Esophagus (tissue), 2 donors: ENCODE data around the gene PAIP2. TPM values are rescaled to one million over a fixed set of nuclear protein-coding genes. Genes with fewer than 3 reads are reported as not detected.

Experiments
- H3K27ac ChIP-seq, 2 donors: one replicate each; pipeline ENCODE4 v1.5.1; 2013; ENCODE audit warnings: low read depth in 2 of 2, mild to moderate bottlenecking in 2 of 2, inconsistent platforms in 1 of 2, low read length in 1 of 2, moderate library complexity in 1 of 2
- H3K27me3 ChIP-seq, 2 donors: one replicate each; pipeline ENCODE4 v1.6.1; 2013; ENCODE audit warnings: low read length in 2 of 2, control low read depth in 1 of 2, mild to moderate bottlenecking in 1 of 2; ENCODE audit not compliant: insufficient read depth in 2 of 2, control insufficient read depth in 1 of 2
- H3K36me3 ChIP-seq, 2 donors: one replicate each; pipeline ENCODE4 v1.6.1; 2013; ENCODE audit warnings: low read length in 1 of 2; ENCODE audit not compliant: control insufficient read depth in 2 of 2, insufficient read depth in 2 of 2
- H3K4me1 ChIP-seq, 2 donors: one replicate each; pipeline ENCODE4 v1.6.1; 2013; ENCODE audit warnings: low read length in 1 of 2; ENCODE audit not compliant: control insufficient read depth in 2 of 2, insufficient read depth in 2 of 2
- H3K4me3 ChIP-seq, 2 donors: one replicate each; pipeline ENCODE4 v1.5.1; 2013; ENCODE audit warnings: low read length in 2 of 2, mild to moderate bottlenecking in 2 of 2, low read depth in 1 of 2, moderate library complexity in 1 of 2
- H3K9me3 ChIP-seq, 2 donors: one replicate each; pipeline ENCODE4 v1.6.1; 2013; ENCODE audit warnings: mild to moderate bottlenecking in 2 of 2, low read depth in 1 of 2, low read length in 1 of 2, moderate library complexity in 1 of 2; ENCODE audit not compliant: control insufficient read depth in 2 of 2, insufficient read depth in 1 of 2
- WGBS, 2 donors: extraction: QIAGEN DNeasy Blood & Tissue Kit; methylation state at CpG; one replicate each; pipeline ENCODE4 v1.1.7; 2013; 5-methylcytosine and 5-hydroxymethylcytosine counted together
- polyA plus RNA-seq, 2 donors: library from polyadenylated mRNA; stranded (reverse); fragments of 200-250 nt; gene quantifications; one replicate each; pipeline ENCODE4 v1.2.3, GENCODE V29; 2013
- donor health status: healthy with polysubstance abuse.
- donor health status: Bipolar disorder and iron deficiency.

PAIP2 gene
- polyA plus RNA-seq, 2 donors = 37.4 to 53.6 TPM

DNA sequence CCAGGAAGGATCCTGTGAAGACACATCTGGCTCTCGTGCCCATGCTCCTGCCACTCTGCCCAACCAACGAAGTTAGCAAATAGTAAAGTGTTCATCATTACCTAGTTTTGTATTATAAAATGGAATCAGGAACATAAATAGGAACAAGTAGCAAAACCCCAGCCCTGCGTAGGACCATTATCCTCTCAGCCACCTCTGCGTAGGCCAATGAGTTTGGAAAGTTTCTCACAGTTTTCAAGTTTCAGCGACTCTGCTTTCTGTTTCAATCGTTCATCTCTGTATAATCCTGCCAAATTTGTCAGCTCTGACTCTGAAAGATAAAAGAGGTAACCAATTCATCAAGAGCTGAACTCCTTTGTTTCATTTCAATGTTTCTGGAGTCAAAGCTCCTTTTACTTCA lies 72.3 kb downstream of the PAIP2 start:
- Histone ChIP-seq H3K4me1 (peaks cover 6 to 16% of the 10 kb centered on the region in 2 donors), H3K27ac (peak overlapping the region in 1 of 2 donors; percentile 40), H3K4me3 (no peak overlapping the region), H3K9me3 (no peaks in the 10 kb centered on the region), H3K36me3 (peaks cover 0 to 4% of the 10 kb centered on the region in 2 donors), H3K27me3 (no peaks in the 10 kb centered on the region)
- 43 to 53% methylated on average over 6 of the region's 6 CpGs for WGBS, 2 donors

DNA sequence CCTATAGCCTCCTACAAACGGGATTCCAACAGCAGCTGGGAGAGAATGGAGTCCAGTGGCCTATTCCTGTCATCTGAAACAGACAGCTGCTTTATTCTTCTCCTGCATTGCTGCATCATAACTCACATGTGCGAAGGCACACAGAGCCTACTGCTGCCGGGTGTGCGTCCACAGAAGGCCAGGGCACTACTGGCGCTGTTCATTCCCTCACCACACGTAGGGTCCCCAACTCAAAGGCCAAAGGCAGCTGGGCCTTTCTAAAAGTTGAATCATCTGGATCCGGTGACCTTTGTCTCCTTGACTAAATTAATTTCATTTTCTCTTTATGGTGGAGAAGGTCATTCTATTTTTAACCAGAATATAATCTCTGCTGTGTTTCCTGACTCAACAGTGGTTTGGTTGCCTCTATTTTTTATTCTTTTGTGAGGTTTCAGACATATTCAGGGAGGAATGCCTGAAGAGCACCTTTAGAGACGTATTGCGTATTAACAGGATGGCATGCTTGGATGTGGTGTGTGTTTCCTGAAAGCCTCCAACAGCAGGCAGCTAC lies 73.0 kb downstream of the PAIP2 start:
- peak overlapping the region; percentile 46 to 82 for H3K27ac ChIP-seq
- H3K9me3 ChIP-seq = no peaks in the 10 kb centered on the region
- H3K27me3 ChIP-seq = no peaks in the 10 kb centered on the region
- no peak overlapping the region for H3K4me3 ChIP-seq
- H3K36me3 ChIP-seq = peaks cover 0 to 4% of the 10 kb centered on the region in 2 donors
- peaks cover 6 to 16% of the 10 kb centered on the region in 2 donors for H3K4me1 ChIP-seq
- 38 to 48% methylated on average over 9 of the region's 9 CpGs for WGBS, 2 donors

DNA sequence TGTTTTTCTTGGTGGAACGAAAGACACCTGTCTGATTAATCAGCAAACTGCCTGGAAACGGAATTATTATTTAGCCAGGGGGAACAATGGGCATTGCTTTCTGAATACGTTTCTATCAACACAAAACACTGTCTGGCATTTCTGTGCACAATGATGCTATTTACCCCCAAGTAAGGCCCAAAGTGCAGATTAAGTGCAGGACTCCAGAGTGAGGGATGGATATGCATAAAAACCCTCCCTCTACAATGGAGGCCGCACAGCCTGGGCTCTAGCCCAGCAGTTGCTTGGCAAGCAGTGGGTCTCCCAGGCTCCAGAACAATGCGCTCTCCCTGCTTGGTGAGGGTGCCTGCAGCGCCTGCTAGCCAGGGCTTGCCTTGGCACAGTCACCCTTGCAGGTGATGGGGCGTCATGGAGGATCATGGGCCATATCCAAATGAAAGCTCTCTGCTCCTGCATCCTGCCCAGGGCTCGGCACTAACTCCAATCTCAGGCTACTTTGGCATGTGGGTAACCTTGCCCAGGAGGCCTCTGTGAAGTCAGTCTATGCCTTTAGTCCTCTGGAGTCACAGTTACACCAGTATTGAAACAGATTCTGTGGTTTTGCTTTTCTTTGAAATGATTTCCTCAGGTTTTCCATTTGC lies 73.7 kb downstream of the PAIP2 start:
- Histone ChIP-seq H3K4me1 (peaks cover 6 to 16% of the 10 kb centered on the region in 2 donors), H3K27ac (peak overlapping the region; percentile 65 to 79), H3K36me3 (peaks cover 0 to 4% of the 10 kb centered on the region in 2 donors), H3K9me3 (no peaks in the 10 kb centered on the region), H3K27me3 (no peaks in the 10 kb centered on the region), H3K4me3 (no peak overlapping the region)
- 31 to 43% methylated on average over 8 of the region's 8 CpGs for WGBS, 2 donors

DNA sequence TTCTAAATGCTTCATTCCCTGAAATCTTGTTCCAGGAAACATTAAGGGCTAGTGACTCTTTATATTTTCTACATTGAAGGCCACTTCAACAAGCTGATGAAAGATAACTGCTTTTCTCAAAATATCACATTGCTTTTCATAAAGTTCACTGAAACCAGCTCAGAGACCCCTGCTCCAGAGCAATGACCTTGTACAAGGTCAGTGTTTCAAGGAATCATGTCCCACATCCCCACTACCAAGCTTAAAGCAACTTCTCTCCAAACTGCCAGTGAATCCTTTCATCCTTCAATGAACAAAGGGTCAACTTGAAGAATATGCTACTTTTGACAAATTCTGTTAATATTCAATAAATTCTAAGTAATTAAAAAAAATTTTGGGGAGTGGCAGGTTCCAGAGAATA lies 74.2 kb downstream of the PAIP2 start:
- Histone ChIP-seq H3K4me3 (no peak overlapping the region), H3K27me3 (no peaks in the 10 kb centered on the region), H3K4me1 (peaks cover 6 to 16% of the 10 kb centered on the region in 2 donors), H3K36me3 (peaks cover 0 to 4% of the 10 kb centered on the region in 2 donors), H3K27ac (peak overlapping the region in 1 of 2 donors; percentile 79), H3K9me3 (no peaks in the 10 kb centered on the region)

DNA sequence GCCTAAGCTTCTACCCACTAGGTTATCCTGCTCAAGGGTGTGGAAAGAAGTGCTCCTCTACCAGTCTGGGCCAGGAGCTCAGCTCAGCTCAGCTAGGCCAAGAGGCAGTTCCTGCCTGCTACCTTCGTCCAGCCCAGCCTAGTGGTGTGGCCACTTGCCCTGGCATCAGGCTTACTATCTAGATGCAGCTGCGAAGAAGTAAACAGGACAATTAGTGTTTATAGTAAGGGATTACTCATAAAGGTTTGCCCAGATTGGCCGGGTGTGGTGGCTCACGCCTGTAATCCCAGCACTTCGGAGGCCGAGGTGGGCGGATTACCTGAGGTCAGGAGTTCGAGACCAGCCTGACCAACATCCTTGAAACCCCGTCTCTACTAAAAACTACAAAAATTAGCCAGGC lies 75.0 kb downstream of the PAIP2 start:
- WGBS, 2 donors = 56 to 65% methylated on average over 9 of the region's 9 CpGs
- H3K4me1 ChIP-seq = peaks cover 6 to 16% of the 10 kb centered on the region in 2 donors
- no peaks in the 10 kb centered on the region for H3K9me3 ChIP-seq
- no peaks in the 10 kb centered on the region for H3K36me3 ChIP-seq
- H3K27me3 ChIP-seq = no peaks in the 10 kb centered on the region
- peak overlapping the region; percentile 23 to 80 for H3K27ac ChIP-seq
- no peak overlapping the region for H3K4me3 ChIP-seq

DNA sequence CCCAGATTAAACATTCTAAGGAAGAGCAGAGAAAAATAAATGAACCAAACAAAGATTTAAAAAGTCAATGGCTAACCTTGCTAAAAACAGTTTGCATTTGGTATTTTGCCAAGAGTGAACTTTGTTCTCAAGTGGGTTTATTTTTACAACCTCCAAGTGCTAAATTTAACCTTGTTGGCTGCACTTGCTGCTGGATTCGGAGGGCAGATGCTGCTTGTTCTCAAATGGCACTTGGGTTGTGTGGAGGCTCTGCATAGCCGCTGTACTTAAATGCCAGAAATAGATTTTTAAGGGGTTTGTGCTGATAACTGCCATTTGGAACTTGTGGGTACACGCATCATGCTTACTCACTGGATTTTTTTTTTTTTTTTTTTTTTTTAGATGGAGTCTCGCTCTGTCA lies 75.6 kb downstream of the PAIP2 start:
- WGBS, 2 donors = 39 to 48% methylated on average over 4 of the region's 4 CpGs

DNA sequence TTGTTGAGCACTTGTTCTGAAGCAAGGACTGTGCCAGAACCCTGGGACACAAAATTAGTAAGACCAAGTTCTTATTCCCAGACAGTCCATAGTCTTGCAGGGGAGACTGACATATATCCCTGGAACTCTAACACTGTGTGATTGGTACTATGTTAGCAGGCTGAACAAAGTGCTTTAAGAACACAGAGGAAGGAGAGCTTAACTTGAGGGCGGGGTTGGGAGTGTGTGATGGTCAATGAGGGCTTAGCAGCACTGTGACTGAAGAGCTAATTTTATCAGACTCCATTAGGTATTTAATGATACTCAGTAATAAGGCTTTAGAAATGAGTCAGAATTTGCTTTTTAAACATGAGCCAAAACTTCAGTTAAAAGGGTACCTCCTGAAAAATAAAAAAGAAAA lies 77.1 kb downstream of the PAIP2 start:
- WGBS, 2 donors = 80 to 82% methylated on average over 1 of the region's 1 CpG
- Histone ChIP-seq H3K27ac (no peak overlapping the region), H3K4me3 (no peak overlapping the region), H3K36me3 (no peaks in the 10 kb centered on the region), H3K27me3 (no peaks in the 10 kb centered on the region), H3K9me3 (no peaks in the 10 kb centered on the region), H3K4me1 (peaks cover 6 to 16% of the 10 kb centered on the region in 2 donors)

More for the DNA sequence above, 75.6 kb downstream of the PAIP2 start:
- Histone ChIP-seq H3K4me3 (no peak overlapping the region), H3K4me1 (peaks cover 6 to 16% of the 10 kb centered on the region in 2 donors), H3K36me3 (no peaks in the 10 kb centered on the region), H3K9me3 (no peaks in the 10 kb centered on the region), H3K27ac (no peak overlapping the region), H3K27me3 (no peaks in the 10 kb centered on the region)

Other genes with a start within 250 kb of the PAIP2 start
- 10 to 100 TPM; 27.2 to 31.7 TPM for gene SIL1, start 143.5 kb upstream of the PAIP2 start, polyA plus RNA-seq
- gene MATR3, start 48.1 kb upstream of the PAIP2 start, polyA plus RNA-seq = 10 to 100 TPM; 54.3 to 77.2 TPM
- gene SLC23A1, start 41.4 kb downstream of the PAIP2 start, polyA plus RNA-seq = under 1 TPM; 0.01 to 0.12 TPM
- under 1 TPM; 0.47 to 0.67 TPM for gene MZB1, start 48.1 kb downstream of the PAIP2 start, polyA plus RNA-seq
- under 1 TPM; 0.41 to 0.48 TPM for gene PROB1, start 53.2 kb downstream of the PAIP2 start, polyA plus RNA-seq
- gene SPATA24, start 62.2 kb downstream of the PAIP2 start, polyA plus RNA-seq = 1 to 10 TPM; 5.9 to 6.0 TPM
- 1 to 10 TPM; 2.2 to 2.4 TPM for gene DNAJC18, start 97.7 kb downstream of the PAIP2 start, polyA plus RNA-seq
- 10 to 100 TPM in 1 of 2 donors, 1 to 10 TPM in 1; 3.1 to 11.4 TPM for gene ECSCR, start 120.9 kb downstream of the PAIP2 start, polyA plus RNA-seq
- gene SMIM33, start 129.2 kb downstream of the PAIP2 start, polyA plus RNA-seq = under 1 TPM in 1 of 2 donors, not detected in 1; 0.02 TPM
- 10 to 100 TPM; 18.5 to 28.3 TPM for gene STING1, start 140.9 kb downstream of the PAIP2 start, polyA plus RNA-seq
- 10 to 100 TPM; 43.4 to 76.9 TPM for gene UBE2D2, start 219.5 kb downstream of the PAIP2 start, polyA plus RNA-seq